ENCODE data around the gene CYP1A2. TPM values are rescaled to one million over a fixed set of nuclear protein-coding genes. Genes with fewer than 3 reads are reported as not detected.

Gene CYP1A2
- not detected for total RNA-seq (2013)
- polyA plus RNA-seq = not detected
- polyA minus RNA-seq = not detected in 2 replicates
- total RNA-seq = 0 to 0.30 (median 0.08) reads per million in 11 experiments

- H3K9me3 Mint-ChIP-seq = no peaks in the 10 kb centered on the region
Measured at GRCh38 chr15:74748322-74748946, at the start of gene CYP1A2. TSS of gene CYP1A2 (plus strand) at chr15:74748845. CDS start at chr15:74749739, 894 bp downstream.

GRCh38 chr15:74709011-74709410, 39.6 kb upstream of the CYP1A2 start:
- Histone ChIP-seq H3K79me2 (ENCODE audit: insufficient read depth, low read length) (no peaks in the 10 kb centered on the region), H3K9me3 (replicated peaks in 1 of 2; ENCODE audit: control insufficient read depth in 1 of 2, insufficient read depth in 1 of 2, low read length in 2 of 2) (peaks cover 0 to 4% of the 10 kb centered on the region in 2 donors), H3K4me1 (ENCODE audit: control insufficient read depth in 1 of 2, insufficient read depth in 2 of 2, low read length in 2 of 2) (peaks cover 53 to 63% of the 10 kb centered on the region in 2 donors), H3K27me3 (ENCODE audit: control insufficient read depth in 2 of 2, insufficient read depth in 2 of 2, low read length in 2 of 2) (peaks cover 0 to 2% of the 10 kb centered on the region in 2 donors), H3K9ac (ENCODE audit: insufficient read depth, low read length, poor library complexity, severe bottlenecking) (no peak overlapping the region), H4K20me1 (ENCODE audit: insufficient read depth, low read length) (no peaks in the 10 kb centered on the region), H3K4me3 (replicated peaks in 1 of 3; ENCODE audit: low read depth in 2 of 3, low read length in 3 of 3) (peak overlapping the region in 1 of 3 experiments; percentile 11), H3K36me3 (replicated peaks in 1 of 2; ENCODE audit: control insufficient read depth in 1 of 2, insufficient read depth in 2 of 2, low read length in 2 of 2) (no peaks in the 10 kb centered on the region), H2AFZ (ENCODE audit: insufficient read depth, low read depth, low read length, poor library complexity, severe bottlenecking) (no peak overlapping the region), H3K27ac (ENCODE audit: low read depth in 1 of 2, low read length in 2 of 2) (peak overlapping the region in 1 of 2 donors; percentile 75), H3K4me2 (replicated peaks; ENCODE audit: extremely low read depth, low read length, poor library complexity, severe bottlenecking) (peak overlapping the region; percentile 20)
- intact Hi-C loops (cut with micrococcal nuclease) = no loop called here
- H3K27ac Mint-ChIP-seq = peak overlapping the region in 5 of 7 donors; percentile 27 to 91 (median 75)
- peaks cover 61% of the 10 kb centered on the region for H3K4me1 Mint-ChIP-seq
- no CpG with 5 or more reads among the region's 1 CpG for WGBS (ENCODE audit: insufficient coverage)
- peak overlapping the region in 1 of 2 donors; percentile 40 for H3K4me3 Mint-ChIP-seq
- no peaks in the 10 kb centered on the region for H3K36me3 Mint-ChIP-seq
- TF ChIP-seq CTCF (IDR thresholded peaks at IDR 0.05) = no peak
- peaks cover 0 to 5% (median 3%) of the 10 kb centered on the region in 7 donors for H3K9me3 Mint-ChIP-seq
- peak; percentile 27 to 82 (median 73) for DNase-seq
- peaks cover 2 to 4% (median 3%) of the 10 kb centered on the region in 3 donors for H3K27me3 Mint-ChIP-seq (ENCODE audit: low read depth in 3 of 3)

More at GRCh38 chr15:74748322-74748946, at the start of gene CYP1A2:
- H3K27ac Mint-ChIP-seq = no peak within 1 kb of the TSS
- no peaks in the 10 kb centered on the region for H3K79me2 ChIP-seq (ENCODE audit: insufficient read depth, low read length)
- WGBS (ENCODE audit: insufficient coverage) = 83% methylated on average over 1 of the region's 3 CpGs
- no peak within 1 kb of the TSS for H3K4me3 ChIP-seq (replicated peaks in 1 of 3; ENCODE audit: low read depth in 2 of 3, low read length in 3 of 3)
- H3K36me3 Mint-ChIP-seq = no peaks in the 10 kb centered on the region
- no peak for TF ChIP-seq CTCF (IDR thresholded peaks at IDR 0.05)
- H4K20me1 ChIP-seq (ENCODE audit: insufficient read depth, low read length) = no peaks in the 10 kb centered on the region
- H3K36me3 ChIP-seq (replicated peaks in 1 of 2; ENCODE audit: control insufficient read depth in 1 of 2, insufficient read depth in 2 of 2, low read length in 2 of 2) = no peaks in the 10 kb centered on the region
- H3K4me1 Mint-ChIP-seq = no peaks in the 10 kb centered on the region
- no peak within 1 kb of the TSS for H3K4me3 Mint-ChIP-seq
- no peaks in the 10 kb centered on the region for H3K27me3 ChIP-seq (ENCODE audit: control insufficient read depth in 2 of 2, insufficient read depth in 2 of 2, low read length in 2 of 2)
- H3K27me3 Mint-ChIP-seq (ENCODE audit: low read depth in 3 of 3) = peaks cover 6 to 15% (median 13%) of the 10 kb centered on the region in 3 donors
- no peak within 1 kb of the TSS for H3K9ac ChIP-seq (ENCODE audit: insufficient read depth, low read length, poor library complexity, severe bottlenecking)
- no peak within 1 kb of the TSS for H3K4me2 ChIP-seq (replicated peaks; ENCODE audit: extremely low read depth, low read length, poor library complexity, severe bottlenecking)
- no peak for DNase-seq
- H3K27ac ChIP-seq (ENCODE audit: low read depth in 1 of 2, low read length in 2 of 2) = no peak within 1 kb of the TSS
- no peaks in the 10 kb centered on the region for H3K9me3 ChIP-seq (replicated peaks in 1 of 2; ENCODE audit: control insufficient read depth in 1 of 2, insufficient read depth in 1 of 2, low read length in 2 of 2)
- intact Hi-C loops (cut with micrococcal nuclease) = no loop called here
- H3K4me1 ChIP-seq (ENCODE audit: control insufficient read depth in 1 of 2, insufficient read depth in 2 of 2, low read length in 2 of 2) = no peaks in the 10 kb centered on the region
- H2AFZ ChIP-seq (ENCODE audit: insufficient read depth, low read depth, low read length, poor library complexity, severe bottlenecking) = no peak within 1 kb of the TSS

Data from CD14-positive monocyte (primary cell).